Gastroesophageal sphincter (tissue), 4 donors: Measurements from ENCODE around the gene MIDN. TPM values are rescaled to one million over a fixed set of nuclear protein-coding genes. Genes with fewer than 3 reads are reported as not detected.

Experiments used
- ATAC-seq: fragments of 150-250 bp; one replicate; pipeline ENCODE4 v1.9.1; 2016; ENCODE audit warnings: mild to moderate bottlenecking, moderate library complexity
- H3K27ac ChIP-seq, 4 donors: fragments of 200-600 bp; sonication (generic) in 3 of 4; 1 replicate in 3 of 4; 2 replicates in 1 of 4; pipeline ENCODE4 v1.5.1; 2016 to 2019
- H3K27me3 ChIP-seq: fragments of 200-600 bp; sonication (generic); one replicate; pipeline ENCODE4 v1.5.1; 2019
- H3K36me3 ChIP-seq, 2 donors: fragments of 200-600 bp; sonication (generic); one replicate each; pipeline ENCODE4 v1.5.1; 2019; ENCODE audit warnings: control low read depth in 1 of 2
- H3K4me1 ChIP-seq, 3 donors: fragments of 200-600 bp; sonication (generic); 1 replicate in 2 of 3; 2 replicates in 1 of 3; pipeline ENCODE4 v1.5.1; 2016 to 2019; ENCODE audit warnings: control low read depth in 2 of 3
- H3K4me3 ChIP-seq, 2 donors: fragments of 200-600 bp; sonication (generic); one replicate each; pipeline ENCODE4 v1.5.1; 2019; ENCODE audit warnings: mild to moderate bottlenecking in 1 of 2, moderate library complexity in 1 of 2
- H3K9me3 ChIP-seq, 3 donors: fragments of 200-600 bp; sonication (generic); one replicate each; pipeline ENCODE4 v1.5.1; 2017 to 2019; ENCODE audit warnings: control low read depth in 2 of 3
- EP300 ChIP-seq: sonication (generic); formaldehyde crosslinking; IDR thresholded peaks from one replicate; pipeline ENCODE4 v1.6.1; 2017; ENCODE audit warnings: antibody characterized with exemption, mild to moderate bottlenecking
- POLR2A ChIP-seq, 2 donors: fragments of 450-650 bp; IDR thresholded peaks; one replicate each; pipeline ENCODE4 v1.6.1; 2017; ENCODE audit warnings: antibody characterized with exemption in 2 of 2, mild to moderate bottlenecking in 2 of 2, moderate library complexity in 1 of 2
- POLR2AphosphoS5 ChIP-seq: sonication (generic); formaldehyde crosslinking; IDR thresholded peaks from one replicate; pipeline ENCODE4 v1.6.1; 2017; ENCODE audit warnings: antibody characterized with exemption
- WGBS, 2 donors: methylation state at CpG; one replicate each; pipeline ENCODE4 v1.1.5; 2018; ENCODE audit warnings: low coverage in 1 of 2; 5-methylcytosine and 5-hydroxymethylcytosine counted together
- total RNA-seq, 4 donors: library from RNA; depleted of rRNA; stranded (reverse); fragments of >200 nt; gene quantifications; one replicate each; pipeline ENCODE4 v1.1.0, GENCODE V29; 2016
- TF ChIP-seq, protein P1 (sequence below), 4 experiments: fragments of 200-600 bp in 2 of 4; fragments of 450-650 bp in 2 of 4; sonication (generic) in 1 of 4; IDR thresholded peaks; one replicate each; pipeline ENCODE4 v1.5.1; 2017 to 2019; ENCODE audit warnings: antibody characterized with exemption in 4 of 4, mild to moderate bottlenecking in 2 of 4, moderate library complexity in 2 of 4

MIDN gene
- total RNA-seq, 4 donors from 2014 or later = 20.0 to 40.1 (median 24.2) TPM

DNA sequence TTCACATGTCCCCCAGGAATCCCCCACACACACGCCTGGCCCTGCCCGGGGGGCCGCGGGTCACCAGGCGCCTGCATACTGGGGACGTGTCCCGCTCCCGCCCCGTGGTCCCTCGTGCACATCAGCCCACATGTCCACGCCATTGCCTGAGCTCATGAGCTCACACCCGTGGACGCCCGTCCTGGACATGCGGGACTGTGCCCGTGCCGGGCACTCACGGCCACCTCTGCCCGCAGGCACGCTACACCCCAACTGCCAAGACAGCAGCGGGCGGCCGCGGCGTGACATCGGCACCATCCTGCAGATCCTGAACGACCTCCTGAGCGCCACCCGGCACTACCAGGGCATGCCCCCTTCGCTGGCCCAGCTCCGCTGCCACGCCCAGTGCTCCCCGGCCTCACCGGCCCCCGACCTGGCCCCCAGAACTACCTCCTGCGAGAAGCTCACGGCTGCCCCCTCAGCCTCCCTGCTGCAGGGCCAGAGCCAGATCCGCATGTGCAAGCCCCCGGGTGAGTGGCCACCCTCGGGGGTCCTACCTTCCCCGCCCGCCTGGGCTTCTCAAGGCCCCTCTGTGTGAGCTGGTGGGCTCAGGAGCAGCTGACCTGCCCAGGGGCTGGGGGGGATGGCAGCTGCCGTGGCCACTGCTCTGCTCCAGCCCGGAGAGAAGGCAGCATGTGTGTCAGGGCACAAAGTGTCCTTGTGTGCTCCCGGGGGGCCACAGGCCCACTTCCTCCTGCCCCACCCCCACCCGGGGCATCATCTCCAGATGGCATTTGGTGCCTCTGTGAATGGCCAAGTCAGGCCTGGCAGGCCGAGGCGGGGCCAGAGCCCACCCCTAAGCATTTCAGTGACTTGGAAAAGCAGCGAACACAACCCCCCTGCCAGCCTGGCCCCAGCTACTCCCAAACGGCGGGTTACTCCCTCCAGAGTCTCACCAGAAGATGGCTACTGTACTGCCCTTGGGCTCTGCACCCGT, 7.1 kb downstream of the MIDN start:
- Histone ChIP-seq H3K27ac (peak overlapping the region; percentile 12 to 100 (median 100)), H3K9me3 (no peaks in the 10 kb centered on the region), H3K4me1 (peaks cover 0 to 96% (median 57%) of the 10 kb centered on the region in 3 donors), H3K27me3 (no peaks in the 10 kb centered on the region), H3K4me3 (peak overlapping the region in 1 of 2 donors; percentile 6), H3K36me3 (peaks cover 3 to 57% of the 10 kb centered on the region in 2 donors)
- WGBS, 2 donors = 92% methylated on average over 2 of the region's 52 CpGs; no CpG with 5 or more reads in 1 of the 2 donors
- ATAC-seq = no peak
- peak; percentile 17 for TF ChIP-seq POLR2AphosphoS5
- no peak for TF ChIP-seq EP300
- TF ChIP-seq, protein P1, sequence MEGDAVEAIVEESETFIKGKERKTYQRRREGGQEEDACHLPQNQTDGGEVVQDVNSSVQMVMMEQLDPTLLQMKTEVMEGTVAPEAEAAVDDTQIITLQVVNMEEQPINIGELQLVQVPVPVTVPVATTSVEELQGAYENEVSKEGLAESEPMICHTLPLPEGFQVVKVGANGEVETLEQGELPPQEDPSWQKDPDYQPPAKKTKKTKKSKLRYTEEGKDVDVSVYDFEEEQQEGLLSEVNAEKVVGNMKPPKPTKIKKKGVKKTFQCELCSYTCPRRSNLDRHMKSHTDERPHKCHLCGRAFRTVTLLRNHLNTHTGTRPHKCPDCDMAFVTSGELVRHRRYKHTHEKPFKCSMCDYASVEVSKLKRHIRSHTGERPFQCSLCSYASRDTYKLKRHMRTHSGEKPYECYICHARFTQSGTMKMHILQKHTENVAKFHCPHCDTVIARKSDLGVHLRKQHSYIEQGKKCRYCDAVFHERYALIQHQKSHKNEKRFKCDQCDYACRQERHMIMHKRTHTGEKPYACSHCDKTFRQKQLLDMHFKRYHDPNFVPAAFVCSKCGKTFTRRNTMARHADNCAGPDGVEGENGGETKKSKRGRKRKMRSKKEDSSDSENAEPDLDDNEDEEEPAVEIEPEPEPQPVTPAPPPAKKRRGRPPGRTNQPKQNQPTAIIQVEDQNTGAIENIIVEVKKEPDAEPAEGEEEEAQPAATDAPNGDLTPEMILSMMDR (IDR thresholded peaks at IDR 0.05) = no peak
- TF ChIP-seq POLR2A (IDR thresholded peaks at IDR 0.05) = peak in 1 of 2 donors; percentile 8

DNA sequence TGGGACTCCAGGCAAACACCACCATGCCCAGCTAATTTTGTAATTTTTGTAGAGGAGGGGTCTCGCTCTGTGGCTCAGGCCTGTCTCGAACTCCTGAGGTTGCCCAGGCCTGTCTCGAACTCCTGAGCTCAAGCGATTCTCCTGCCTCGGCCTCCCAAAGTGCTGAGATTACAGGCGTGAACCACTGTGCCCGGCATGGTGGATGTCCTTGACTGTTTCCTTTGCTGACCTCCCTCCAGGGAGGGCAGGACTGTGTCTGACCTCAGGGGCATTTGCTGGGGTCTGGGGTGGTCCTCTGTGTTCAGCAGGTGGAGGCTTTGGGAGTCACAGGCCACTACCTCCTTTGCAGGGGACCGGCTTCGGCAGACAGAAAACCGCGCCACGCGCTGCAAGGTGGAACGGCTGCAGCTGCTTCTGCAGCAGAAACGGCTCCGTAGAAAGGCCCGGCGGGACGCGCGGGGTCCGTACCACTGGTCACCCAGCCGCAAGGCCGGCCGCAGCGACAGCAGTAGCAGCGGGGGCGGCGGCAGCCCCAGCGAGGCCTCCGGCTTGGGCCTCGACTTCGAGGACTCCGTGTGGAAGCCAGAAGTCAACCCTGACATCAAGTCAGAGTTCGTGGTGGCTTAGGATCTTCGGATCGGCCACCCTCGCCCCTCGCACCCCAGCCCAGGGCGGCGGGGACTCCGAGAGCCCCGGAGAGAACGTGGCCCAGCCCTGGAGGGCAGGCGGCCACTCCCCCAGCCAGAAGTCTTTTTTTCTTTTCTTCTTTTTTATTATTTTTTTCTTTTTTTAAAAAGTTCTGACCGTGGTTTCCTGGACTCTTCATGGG, 8.5 kb downstream of the MIDN start:
- H3K9me3 ChIP-seq = no peaks in the 10 kb centered on the region
- peaks cover 0 to 98% (median 62%) of the 10 kb centered on the region in 3 donors for H3K4me1 ChIP-seq
- WGBS, 2 donors = 75 to 85% methylated on average over 10 to 28 of the region's 46 CpGs
- no peak for ATAC-seq
- H3K4me3 ChIP-seq = no peak overlapping the region
- no peaks in the 10 kb centered on the region for H3K27me3 ChIP-seq
- TF ChIP-seq, protein P1 (IDR thresholded peaks at IDR 0.05) = no peak
- peak; percentile 14 for TF ChIP-seq POLR2AphosphoS5
- H3K36me3 ChIP-seq = peaks cover 3 to 50% of the 10 kb centered on the region in 2 donors
- H3K27ac ChIP-seq = peak overlapping the region in 3 of 4 donors; percentile 55 to 100 (median 99)

DNA sequence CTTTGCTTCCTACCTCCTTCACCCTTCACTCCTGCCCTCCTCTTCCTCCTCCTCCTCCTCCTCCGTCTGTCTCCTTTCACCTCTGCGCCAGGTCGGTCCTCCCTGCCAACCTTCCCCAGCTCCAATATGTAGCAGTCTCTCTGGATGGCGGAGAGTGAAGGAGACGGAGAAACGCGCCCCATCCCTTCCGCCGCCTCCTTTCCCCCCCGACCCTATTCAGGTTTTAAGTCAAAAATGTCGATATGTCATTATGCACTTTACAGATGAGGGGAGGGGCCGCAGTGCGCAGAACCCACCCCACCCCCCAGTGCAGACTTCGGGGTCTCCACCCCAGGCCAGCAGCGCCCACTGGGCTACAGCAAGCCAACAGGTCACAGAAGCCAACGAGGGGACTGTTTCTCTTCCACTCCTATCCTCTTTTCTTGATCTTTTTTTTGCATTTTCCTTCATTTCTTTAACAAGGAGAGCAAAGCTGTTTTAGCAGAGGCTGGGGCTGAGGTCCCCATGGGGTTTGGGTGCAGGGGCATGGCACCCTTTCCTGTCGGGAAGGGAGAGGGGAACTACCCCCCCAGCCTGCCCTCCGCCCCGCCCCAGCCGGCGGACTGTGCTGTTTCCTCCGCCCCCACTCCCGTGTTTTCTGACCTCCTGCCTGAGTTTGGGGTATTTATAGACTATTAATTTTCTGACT, 9.2 kb downstream of the MIDN start:
- no peak for ATAC-seq
- H3K27me3 ChIP-seq = no peaks in the 10 kb centered on the region
- no peak for TF ChIP-seq POLR2AphosphoS5
- TF ChIP-seq POLR2A (IDR thresholded peaks at IDR 0.05) = no peak
- no peak for TF ChIP-seq EP300
- TF ChIP-seq, protein P1 (IDR thresholded peaks at IDR 0.05) = no peak
- peaks cover 4 to 99% (median 68%) of the 10 kb centered on the region in 3 donors for H3K4me1 ChIP-seq
- no peaks in the 10 kb centered on the region for H3K9me3 ChIP-seq
- WGBS, 2 donors = 43 to 100% methylated on average over 1 to 11 of the region's 23 CpGs
- H3K27ac ChIP-seq = peak overlapping the region in 3 of 4 donors; percentile 89 to 100 (median 99)
- no peak overlapping the region for H3K4me3 ChIP-seq
- peaks cover 3 to 47% of the 10 kb centered on the region in 2 donors for H3K36me3 ChIP-seq

DNA sequence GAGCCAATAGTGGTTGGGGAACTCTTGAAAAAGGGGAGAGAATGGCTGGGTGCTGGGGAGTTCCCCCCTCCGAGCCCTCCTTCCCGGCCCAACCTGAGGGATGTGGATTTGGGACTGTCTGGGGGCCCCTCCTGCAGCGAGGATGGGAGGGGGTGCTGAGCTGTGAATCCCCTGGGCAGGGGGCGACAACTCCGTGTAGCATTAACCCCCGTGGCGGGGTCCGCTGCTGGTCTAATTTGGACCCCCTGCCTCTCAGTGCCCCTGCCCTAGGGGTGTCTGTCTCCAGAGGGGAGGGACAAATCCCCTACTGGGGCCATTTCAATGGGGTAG, 9.7 kb downstream of the MIDN start:
- Histone ChIP-seq H3K27ac (peak overlapping the region in 3 of 4 donors; percentile 89 to 100 (median 99)), H3K4me1 (peaks cover 4 to 99% (median 70%) of the 10 kb centered on the region in 3 donors)

More for the DNA sequence above, 9.7 kb downstream of the MIDN start:
- no peak for ATAC-seq
- peaks cover 3 to 47% of the 10 kb centered on the region in 2 donors for H3K36me3 ChIP-seq
- H3K4me3 ChIP-seq = no peak overlapping the region
- TF ChIP-seq POLR2A (IDR thresholded peaks at IDR 0.05) (no peak), POLR2AphosphoS5 (peak; percentile 3), EP300 (no peak)
- TF ChIP-seq, protein P1 (IDR thresholded peaks at IDR 0.05) = no peak
- 44 to 57% methylated on average over 4 to 7 of the region's 8 CpGs for WGBS, 2 donors
- H3K9me3 ChIP-seq = no peaks in the 10 kb centered on the region
- no peaks in the 10 kb centered on the region for H3K27me3 ChIP-seq
